ENCODE measurements around the gene CLASRP. TPM values are rescaled to one million over a fixed set of nuclear protein-coding genes. Genes with fewer than 3 reads are reported as not detected.

The CLASRP gene
- polyA plus RNA-seq, 2 of the 4 experiments (the other 2 are of a cell fraction): 39.0 to 86.4 TPM

GRCh38 chr19:45016388-45017314 is 22.2 kb upstream of the CLASRP start (continued):
- no peak for TF ChIP-seq EHMT2 (IDR thresholded peaks at IDR 0.05; ENCODE audit: low read depth)
- TF ChIP-seq HOXA7 (CRISPR knock-in tag; IDR thresholded peaks at IDR 0.05): no peak
- TF ChIP-seq CTCF (IDR thresholded peaks at IDR 0.05): peak; percentile 84
- TF ChIP-seq NFE2L2 (conservative IDR thresholded peaks at IDR 0.05; ENCODE audit: low read length): no peak
- TF ChIP-seq USF2 (IDR thresholded peaks at IDR 0.05): no peak

GRCh38 chr19:45019187-45019586 is 19.7 kb upstream of the CLASRP start:
- Histone ChIP-seq H3K4me3 (no peak overlapping the region), H3K4me2 (no peak overlapping the region), H3K9me3 (no peaks in the 10 kb centered on the region), H3K4me1 (no peaks in the 10 kb centered on the region), H3K27ac (no peak overlapping the region)
- TF ChIP-seq FOSL2 (IDR thresholded peaks at IDR 0.05) (no peak), FOSL2 (CRISPR knock-in tag; IDR thresholded peaks at IDR 0.05) (peak; percentile 66), MAFK (IDR thresholded peaks at IDR 0.05; ENCODE audit: partially characterized antibody) (no peak)
- CTCF ChIA-PET: interaction anchor here (0.8 to 2.4 kb wide), 7 partner anchors 9 to 41 kb away, joined by 3 to 6 read pairs (median 4); partner anchors contain the start of gene CLASRP
- ATAC-seq (no peak), FAIRE-seq (peak; percentile 65), DNase-seq (ENCODE audit: low read depth in 1 of 2, low spot score in 1 of 2) (no peak)
- POLR2A ChIA-PET: no interaction called here
- 86% methylated on average over 2 of the region's 2 CpGs for WGBS (ENCODE audit: missing lambda C conversion rate)

- no peak for ATAC-seq
- POLR2A ChIA-PET: no interaction called here
- WGBS (ENCODE audit: missing lambda C conversion rate): 87% methylated on average over 3 of the region's 3 CpGs
- H3K4me1 ChIP-seq: no peaks in the 10 kb centered on the region
- DNase-seq (ENCODE audit: low read depth in 1 of 2, low spot score in 1 of 2): no peak
- CTCF ChIA-PET: interaction anchor here (0.8 to 2.9 kb wide), 8 partner anchors 9 to 40 kb away, joined by 3 to 14 read pairs (median 4); partner anchors contain the start of gene CLASRP
- H3K27ac ChIP-seq: no peak overlapping the region
- no peaks in the 10 kb centered on the region for H3K9me3 ChIP-seq
- no peak overlapping the region for H3K4me3 ChIP-seq
- TF ChIP-seq TP53 (CRISPR knock-in tag; IDR thresholded peaks at IDR 0.05) (no peak), CEBPB (IDR thresholded peaks at IDR 0.05) (0 out of 4 replicates have a peak, but pooled peaks of 1 of the 2 experiments have one; percentile 22), JUN (IDR thresholded peaks at IDR 0.05) (no peak), ZFP36 (IDR thresholded peaks at IDR 0.05; ENCODE audit: borderline replicate concordance, partially characterized antibody) (no peak)
- FAIRE-seq: no peak
- H3K4me2 ChIP-seq: no peak overlapping the region
These were observed 18.8 kb upstream of the CLASRP start for GRCh38 chr19:45020071-45020470.

GRCh38 chr19:45021971-45022370 is 16.9 kb upstream of the CLASRP start:
- 90% methylated on average over 14 of the region's 14 CpGs for WGBS (ENCODE audit: missing lambda C conversion rate)
- H3K9me3 ChIP-seq: no peaks in the 10 kb centered on the region
- FAIRE-seq: no peak

More at GRCh38 chr19:45021971-45022370, 16.9 kb upstream of the CLASRP start:
- no peak for DNase-seq (ENCODE audit: low read depth in 1 of 2, low spot score in 1 of 2)
- ChIA-PET POLR2A (no interaction called here), CTCF (interaction anchor here (0.6 to 2.9 kb wide), 5 partner anchors 16 to 52 kb away, joined by 3 to 14 read pairs (median 3); no protein-coding TSS in a partner anchor)
- Histone ChIP-seq H3K4me2 (no peak overlapping the region), H3K4me3 (no peak overlapping the region), H3K27ac (no peak overlapping the region), H3K4me1 (no peaks in the 10 kb centered on the region)
- ATAC-seq: no peak; a peak in 1 of 6 replicates
- no peak for TF ChIP-seq SMC3 (IDR thresholded peaks at IDR 0.05)
- no peak for TF ChIP-seq MAFK (IDR thresholded peaks at IDR 0.05; ENCODE audit: partially characterized antibody)
- no peak for TF ChIP-seq PBX3 (IDR thresholded peaks at IDR 0.05)
- no peak for TF ChIP-seq HEYL (CRISPR knock-in tag; IDR thresholded peaks at IDR 0.05)
- TF ChIP-seq TP53 (CRISPR knock-in tag; IDR thresholded peaks at IDR 0.05): no peak
- TF ChIP-seq TFCP2L1 (CRISPR knock-in tag; IDR thresholded peaks at IDR 0.05): no peak
- TF ChIP-seq NR3C1 (IDR thresholded peaks at IDR 0.05): no peak
- no peak for TF ChIP-seq CHD4 (IDR thresholded peaks at IDR 0.05; ENCODE audit: borderline replicate concordance)

Measured in A549 (cell line).